Cardiac muscle cell (in vitro differentiated cells and primary cell): ENCODE data around the gene MARK1. TPM values are rescaled to one million over a fixed set of nuclear protein-coding genes. Genes with fewer than 3 reads are reported as not detected.
"Not testable (repeated sequence)": the region's sequence is repeated elsewhere in the genome, so short reads cannot be mapped to it uniquely, and the experiment has no call there.

Experiments used
- DNase-seq, 2 donors: peaks; one replicate each; pipeline versions ENCODE4 v3.0.0 to v3.0.0-alpha.2; 2010 to 2017; ENCODE audit warnings: low read depth in 1 of 2, low spot score in 1 of 2
- H3K27ac ChIP-seq: fragments of 200-600 bp; sonication (generic); 2 replicates; pipeline ENCODE4 v1.5.1; 2016
- H3K27me3 ChIP-seq: fragments of 200-600 bp; sonication (generic); 2 replicates; pipeline ENCODE4 v1.6.0; 2016; ENCODE audit warnings: control low read depth
- H3K36me3 ChIP-seq: fragments of 200-600 bp; sonication (generic); 2 replicates; pipeline ENCODE4 v1.5.1; 2016; ENCODE audit warnings: control low read depth
- H3K4me1 ChIP-seq: fragments of 200-600 bp; sonication (generic); 2 replicates; pipeline ENCODE4 v1.8.1; 2017; ENCODE audit warnings: low read depth, mild to moderate bottlenecking, mixed run types
- H3K4me3 ChIP-seq: fragments of 200-600 bp; sonication (generic); 2 replicates; pipeline ENCODE4 v1.5.1; 2016; ENCODE audit warnings: mild to moderate bottlenecking
- H3K9me3 ChIP-seq: fragments of 200-600 bp; sonication (generic); 2 replicates; pipeline ENCODE4 v1.5.1; 2017; ENCODE audit warnings: low read depth, mild to moderate bottlenecking, control low read depth
- CTCF ChIP-seq: IDR thresholded peaks from 2 replicates; pipeline ENCODE4 v1.5.1; 2012; ENCODE audit warnings: low read depth, mild to moderate bottlenecking, low read length
- polyA plus RNA-seq: library from polyadenylated mRNA; unstranded; fragments of >200 nt; fragmentation: Nextera tagmentation; extraction: Ambion mirVana; gene quantifications from 2 replicates; pipeline ENCODE4 v1.2.1, GENCODE V29; 2016
- total RNA-seq: library from RNA; depleted of rRNA; stranded (reverse); fragments of >200 nt; gene quantifications from 2 replicates; pipeline ENCODE4 v1.2.3, GENCODE V29; 2016

The MARK1 gene
- total and polyA plus RNA-seq, 2 experiments from 2014 or later: 24.6 to 25.2 TPM

- Histone ChIP-seq H3K27ac (no peak overlapping the region), H3K9me3 (no peaks in the 10 kb centered on the region), H3K36me3 (no peaks in the 10 kb centered on the region), H3K4me3 (no peak overlapping the region), H3K27me3 (no peaks in the 10 kb centered on the region), H3K4me1 (no peaks in the 10 kb centered on the region)
- no peak for DNase-seq
- no peak for TF ChIP-seq CTCF
Observed at GRCh38 chr1:220577926-220578325, 50.0 kb downstream of the MARK1 start.

- TF ChIP-seq CTCF: no peak
- H3K4me3 ChIP-seq: no peak overlapping the region
- no peaks in the 10 kb centered on the region for H3K36me3 ChIP-seq
- H3K9me3 ChIP-seq: no peaks in the 10 kb centered on the region
- no peak for DNase-seq
- H3K27ac ChIP-seq: no peak overlapping the region
- H3K27me3 ChIP-seq: no peaks in the 10 kb centered on the region
- H3K4me1 ChIP-seq: no peaks in the 10 kb centered on the region
Observed at GRCh38 chr1:220579317-220579716, 51.4 kb downstream of the MARK1 start.

- no peak for TF ChIP-seq CTCF
Observed at GRCh38 chr1:220592714-220593113, 64.8 kb downstream of the MARK1 start.

GRCh38 chr1:220594356-220594755 lies 66.4 kb downstream of the MARK1 start:
- Histone ChIP-seq H3K27ac (no peak overlapping the region), H3K36me3 (peaks cover 9% of the 10 kb centered on the region), H3K4me3 (no peak overlapping the region), H3K9me3 (no peaks in the 10 kb centered on the region), H3K4me1 (peaks cover 7% of the 10 kb centered on the region), H3K27me3 (no peaks in the 10 kb centered on the region)
- no peak for TF ChIP-seq CTCF
- DNase-seq: no peak

More at GRCh38 chr1:220592714-220593113, 64.8 kb downstream of the MARK1 start:
- H3K4me3 ChIP-seq: no peak overlapping the region
- no peaks in the 10 kb centered on the region for H3K9me3 ChIP-seq
- H3K4me1 ChIP-seq: no peaks in the 10 kb centered on the region
- no peaks in the 10 kb centered on the region for H3K27me3 ChIP-seq
- H3K27ac ChIP-seq: no peak overlapping the region
- H3K36me3 ChIP-seq: peaks cover 9% of the 10 kb centered on the region
- DNase-seq: no peak

GRCh38 chr1:220595179-220595578 lies 67.2 kb downstream of the MARK1 start:
- no peak for DNase-seq
- Histone ChIP-seq H3K36me3 (peaks cover 9% of the 10 kb centered on the region), H3K9me3 (no peaks in the 10 kb centered on the region), H3K27me3 (no peaks in the 10 kb centered on the region), H3K4me1 (peaks cover 7% of the 10 kb centered on the region), H3K27ac (no peak overlapping the region), H3K4me3 (no peak overlapping the region)
- no peak for TF ChIP-seq CTCF

- no peak overlapping the region for H3K27ac ChIP-seq
- peaks cover 6% of the 10 kb centered on the region for H3K36me3 ChIP-seq
- H3K9me3 ChIP-seq: no peaks in the 10 kb centered on the region
- no peaks in the 10 kb centered on the region for H3K27me3 ChIP-seq
- H3K4me3 ChIP-seq: no peak overlapping the region
- no peak for TF ChIP-seq CTCF
- H3K4me1 ChIP-seq: no peaks in the 10 kb centered on the region
- no peak for DNase-seq
Observed at GRCh38 chr1:220604926-220605325, 77.0 kb downstream of the MARK1 start.

- H3K9me3 ChIP-seq, DNase-seq, H3K4me1 ChIP-seq: not testable (repeated sequence)
Observed at GRCh38 chr1:220605651-220606050, 77.7 kb downstream of the MARK1 start.

GRCh38 chr1:220611100-220611499 lies 83.2 kb downstream of the MARK1 start:
- not testable (repeated sequence) for H3K4me1 ChIP-seq, DNase-seq, H3K36me3 ChIP-seq, H3K9me3 ChIP-seq, H3K4me3 ChIP-seq, H3K27ac ChIP-seq, H3K27me3 ChIP-seq

More at GRCh38 chr1:220605651-220606050, 77.7 kb downstream of the MARK1 start:
- not testable (repeated sequence) for H3K27me3 ChIP-seq, H3K4me3 ChIP-seq, H3K27ac ChIP-seq, H3K36me3 ChIP-seq
